SU-DHL-6 (cell line): ENCODE results near the gene CDIP1.

ENCODE experiments used
- H2AFZ ChIP-seq: fragments of 200-600 bp; sonication (generic); 2 replicates; pipeline ENCODE4 v1.6.1; 2014; ENCODE audit warnings: low read depth, mild to moderate bottlenecking, moderate library complexity, mixed read lengths, antibody characterized with exemption, low read length; ENCODE audit not compliant: severe bottlenecking
- H3F3A ChIP-seq: fragments of 200-600 bp; shearing (Covaris generic); 2 replicates; pipeline ENCODE4 v1.6.0; 2016; ENCODE audit warnings: antibody characterized with exemption, mild to moderate bottlenecking; ENCODE audit not compliant: insufficient read depth
- H3K27ac ChIP-seq: fragments of 200-600 bp; sonication (generic); 2 replicates; pipeline ENCODE4 v1.5.1; 2016; ENCODE audit warnings: low read depth, mild to moderate bottlenecking, low read length, moderate library complexity, mixed read lengths
- H3K27me3 ChIP-seq: fragments of 200-600 bp; sonication (generic), shearing (Covaris generic); 2 replicates; pipeline ENCODE4 v1.6.0; 2014; ENCODE audit warnings: mild to moderate bottlenecking, low read length
- H3K36me3 ChIP-seq: fragments of 200-600 bp; sonication (generic); 2 replicates; pipeline ENCODE4 v1.6.1; 2014; ENCODE audit warnings: mild to moderate bottlenecking, low read length, mixed read lengths
- H3K4me2 ChIP-seq: fragments of 300-600, 200-600 bp; shearing (Covaris generic), sonication (generic); 2 replicates; pipeline ENCODE4 v1.6.0; 2014; ENCODE audit warnings: low read length, low read depth, mild to moderate bottlenecking; ENCODE audit not compliant: poor library complexity, severe bottlenecking
- H3K4me3 ChIP-seq: fragments of 200-600 bp; sonication (generic); 2 replicates; pipeline ENCODE4 v1.5.1; 2014; ENCODE audit warnings: antibody characterized with exemption, low read length, mild to moderate bottlenecking, mixed read lengths; ENCODE audit not compliant: insufficient read depth, poor library complexity, severe bottlenecking
- H3K79me2 ChIP-seq: fragments of 200-600 bp; sonication (generic); 2 replicates; pipeline ENCODE4 v1.6.1; 2014; ENCODE audit warnings: mild to moderate bottlenecking, low read length, moderate library complexity; ENCODE audit not compliant: insufficient read depth
- H3K9ac ChIP-seq: fragments of 200-600 bp; sonication (generic); 2 replicates; pipeline ENCODE4 v1.7.0; 2014; ENCODE audit warnings: mild to moderate bottlenecking, low read length
- H3K9me2 ChIP-seq: fragments of 200-600 bp; sonication (generic); replicated peaks from 2 replicates; pipeline ENCODE4 v1.6.1; 2014; ENCODE audit warnings: low read length; ENCODE audit not compliant: insufficient read depth
- H3K9me3 ChIP-seq: fragments of 200-600 bp; sonication (generic); 2 replicates; pipeline ENCODE4 v1.6.1; 2014; ENCODE audit warnings: low read length, mixed read lengths; ENCODE audit not compliant: insufficient read depth
- H4K20me1 ChIP-seq: fragments of 200-600 bp; sonication (generic); 2 replicates; pipeline ENCODE4 v1.6.1; 2014; ENCODE audit warnings: low read depth, mild to moderate bottlenecking, antibody characterized with exemption, low read length, moderate library complexity, mixed read lengths
- EZH2phosphoT487 ChIP-seq: fragments of 200-600 bp; sonication (generic), shearing (Covaris generic); conservative IDR thresholded peaks from 2 replicates; pipeline ENCODE4 v1.6.1; 2018; ENCODE audit warnings: mild to moderate bottlenecking, antibody characterized with exemption, low read length, moderate library complexity, mixed read lengths
- TF ChIP-seq, protein P1 (sequence below): fragments of 200-600 bp; sonication (generic); IDR thresholded peaks from one replicate; pipeline ENCODE4 v1.5.1; 2017; ENCODE audit warnings: antibody characterized with exemption, mild to moderate bottlenecking, low read length, moderate library complexity; ENCODE audit not compliant: insufficient read depth, poor library complexity, severe bottlenecking

CDIP1 gene

DNA sequence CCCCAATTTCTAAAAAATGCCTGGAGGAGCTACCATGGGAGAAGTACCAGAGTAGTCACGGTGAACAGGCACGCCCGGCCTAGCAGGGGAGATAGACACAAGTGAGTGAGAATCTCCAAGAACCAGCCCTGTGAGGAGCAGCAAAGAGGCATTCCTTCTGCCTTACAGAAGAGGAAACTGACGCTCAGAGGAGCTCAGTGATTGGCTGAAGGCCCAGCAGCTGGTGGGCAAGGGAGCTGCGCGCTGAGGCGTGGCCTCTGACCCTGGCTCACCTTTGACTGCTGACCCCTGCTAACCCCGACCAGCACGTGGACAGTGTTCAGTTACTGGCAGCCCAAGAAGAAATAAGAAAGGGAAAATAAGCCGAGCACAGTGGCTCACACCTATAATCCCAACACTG lies 19.4 kb upstream of the CDIP1 start:
- TF ChIP-seq, protein P1, sequence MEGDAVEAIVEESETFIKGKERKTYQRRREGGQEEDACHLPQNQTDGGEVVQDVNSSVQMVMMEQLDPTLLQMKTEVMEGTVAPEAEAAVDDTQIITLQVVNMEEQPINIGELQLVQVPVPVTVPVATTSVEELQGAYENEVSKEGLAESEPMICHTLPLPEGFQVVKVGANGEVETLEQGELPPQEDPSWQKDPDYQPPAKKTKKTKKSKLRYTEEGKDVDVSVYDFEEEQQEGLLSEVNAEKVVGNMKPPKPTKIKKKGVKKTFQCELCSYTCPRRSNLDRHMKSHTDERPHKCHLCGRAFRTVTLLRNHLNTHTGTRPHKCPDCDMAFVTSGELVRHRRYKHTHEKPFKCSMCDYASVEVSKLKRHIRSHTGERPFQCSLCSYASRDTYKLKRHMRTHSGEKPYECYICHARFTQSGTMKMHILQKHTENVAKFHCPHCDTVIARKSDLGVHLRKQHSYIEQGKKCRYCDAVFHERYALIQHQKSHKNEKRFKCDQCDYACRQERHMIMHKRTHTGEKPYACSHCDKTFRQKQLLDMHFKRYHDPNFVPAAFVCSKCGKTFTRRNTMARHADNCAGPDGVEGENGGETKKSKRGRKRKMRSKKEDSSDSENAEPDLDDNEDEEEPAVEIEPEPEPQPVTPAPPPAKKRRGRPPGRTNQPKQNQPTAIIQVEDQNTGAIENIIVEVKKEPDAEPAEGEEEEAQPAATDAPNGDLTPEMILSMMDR = no peak
- TF ChIP-seq EZH2phosphoT487 = no peak
- Histone ChIP-seq H3K4me3 (no peak overlapping the region), H3K4me2 (no peak overlapping the region)

DNA sequence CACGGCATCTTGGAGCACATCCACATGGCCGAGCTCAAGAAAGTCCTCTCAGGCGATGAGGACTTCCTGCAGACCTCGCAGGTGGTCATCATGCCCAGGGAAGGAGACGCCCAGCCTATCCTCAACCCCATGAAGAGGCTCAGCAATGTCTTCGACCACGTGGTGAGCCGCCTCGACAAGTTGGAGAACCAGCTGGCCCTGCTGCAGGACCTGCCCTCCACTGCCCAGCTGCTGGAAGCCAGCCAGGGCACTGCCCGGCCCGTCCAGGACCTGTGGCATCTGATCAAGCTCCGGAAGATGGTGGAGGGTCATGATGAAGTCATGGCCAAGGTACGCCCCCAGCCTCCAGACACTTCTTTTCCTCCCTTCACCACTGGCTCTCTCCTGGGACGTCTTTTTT lies 18.0 kb upstream of the CDIP1 start:
- TF ChIP-seq EZH2phosphoT487 = no peak
- TF ChIP-seq, protein P1 = no peak
- H2AFZ ChIP-seq = no peak overlapping the region
- H3K4me3 ChIP-seq = no peak overlapping the region
- H3K9me3 ChIP-seq = no peaks in the 10 kb centered on the region
- no peak overlapping the region for H3K9ac ChIP-seq
- H4K20me1 ChIP-seq = no peaks in the 10 kb centered on the region
- H3K27ac ChIP-seq = no peak overlapping the region
- H3K4me2 ChIP-seq = no peak overlapping the region
- H3K9me2 ChIP-seq = no peaks in the 10 kb centered on the region
- no peaks in the 10 kb centered on the region for H3F3A ChIP-seq
- no peaks in the 10 kb centered on the region for H3K79me2 ChIP-seq
- H3K36me3 ChIP-seq = no peaks in the 10 kb centered on the region
- H3K27me3 ChIP-seq = no peaks in the 10 kb centered on the region

More for the DNA sequence above, 19.4 kb upstream of the CDIP1 start:
- H4K20me1 ChIP-seq = no peaks in the 10 kb centered on the region
- H2AFZ ChIP-seq = no peak overlapping the region
- H3K9me3 ChIP-seq = no peaks in the 10 kb centered on the region
- H3F3A ChIP-seq = no peaks in the 10 kb centered on the region
- H3K27me3 ChIP-seq = no peaks in the 10 kb centered on the region
- H3K36me3 ChIP-seq = no peaks in the 10 kb centered on the region
- H3K27ac ChIP-seq = no peak overlapping the region
- H3K9ac ChIP-seq = no peak overlapping the region
- H3K9me2 ChIP-seq = no peaks in the 10 kb centered on the region
- H3K79me2 ChIP-seq = no peaks in the 10 kb centered on the region

DNA sequence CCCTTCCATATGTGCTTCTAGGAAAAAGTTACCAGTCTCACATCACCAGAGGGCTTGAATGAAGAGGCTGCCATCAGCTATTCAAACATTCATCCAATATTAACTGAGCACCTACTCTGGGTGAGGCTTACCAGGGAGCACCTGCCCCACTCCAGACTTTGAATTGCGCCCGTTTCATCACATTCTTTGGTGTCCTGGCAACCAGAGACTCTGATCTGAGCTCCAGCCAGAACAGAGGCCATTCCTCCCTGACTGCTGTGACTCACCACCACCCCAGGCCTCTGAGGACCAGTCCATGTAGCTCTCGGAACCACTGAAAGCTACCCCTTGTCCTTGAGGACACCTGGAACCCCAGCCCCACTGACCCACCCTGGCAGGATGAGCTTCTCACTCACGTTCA lies 17.5 kb upstream of the CDIP1 start, which contains the start of gene C16orf96:
C16orf96 (plus strand) TSS at position 229 of the 400 bp plus-strand sequence; CDS start at position 379, 150 bp downstream.
- Histone ChIP-seq H3K4me3 (no peak within 1 kb of the TSS), H3K9ac (no peak within 1 kb of the TSS), H3K27me3 (no peaks in the 10 kb centered on the region), H3F3A (no peaks in the 10 kb centered on the region), H3K9me3 (no peaks in the 10 kb centered on the region), H3K79me2 (no peaks in the 10 kb centered on the region), H2AFZ (no peak within 1 kb of the TSS), H3K9me2 (no peaks in the 10 kb centered on the region), H4K20me1 (no peaks in the 10 kb centered on the region), H3K27ac (no peak within 1 kb of the TSS), H3K36me3 (no peaks in the 10 kb centered on the region), H3K4me2 (no peak within 1 kb of the TSS)
- TF ChIP-seq, protein P1 = no peak
- no peak for TF ChIP-seq EZH2phosphoT487

DNA sequence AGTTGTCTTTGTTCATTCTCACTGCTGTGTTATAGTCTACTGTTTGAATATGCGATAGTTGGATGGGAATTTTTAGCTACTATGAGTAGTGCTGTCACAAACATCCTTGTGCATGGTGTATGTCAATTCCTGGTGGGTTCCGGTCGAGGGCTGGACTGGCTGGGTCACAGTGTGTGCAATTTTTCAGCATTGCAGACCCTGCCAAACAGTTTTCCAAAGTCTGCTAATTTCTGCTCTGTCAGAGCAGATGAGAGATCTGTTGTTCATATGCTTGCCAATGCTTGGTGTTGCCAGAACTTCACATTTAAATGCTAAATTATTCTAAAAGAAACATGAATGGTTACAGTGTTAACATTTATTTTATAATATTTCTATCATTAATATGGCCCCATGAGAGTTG lies 14.0 kb upstream of the CDIP1 start:
- Histone ChIP-seq H2AFZ (no peak overlapping the region), H3K9me3 (no peaks in the 10 kb centered on the region), H3K4me2 (no peak overlapping the region), H3F3A (no peaks in the 10 kb centered on the region), H3K9ac (no peak overlapping the region), H3K36me3 (no peaks in the 10 kb centered on the region), H3K27ac (no peak overlapping the region), H4K20me1 (no peaks in the 10 kb centered on the region), H3K4me3 (no peak overlapping the region), H3K9me2 (no peaks in the 10 kb centered on the region), H3K79me2 (no peaks in the 10 kb centered on the region), H3K27me3 (no peaks in the 10 kb centered on the region)
- TF ChIP-seq EZH2phosphoT487 = no peak
- TF ChIP-seq, protein P1 = no peak
